DOHH2 (cell line): ENCODE results near the gene RAD51B.

Experiments
- H3F3A ChIP-seq: fragments of 200-600 bp; sonication (generic), shearing (Covaris generic); 2 replicates; pipeline ENCODE4 v1.6.0; 2016; ENCODE audit warnings: antibody characterized with exemption, mild to moderate bottlenecking; ENCODE audit not compliant: control insufficient read depth, insufficient read depth
- H3K27ac ChIP-seq: fragments of 200-600 bp; sonication (generic); 2 replicates; pipeline ENCODE4 v1.5.1; 2014; ENCODE audit warnings: low read depth, mild to moderate bottlenecking, low read length, moderate library complexity
- H3K27me3 ChIP-seq: fragments of 200-600 bp; sonication (generic); 2 replicates; pipeline ENCODE4 v1.6.1; 2014; ENCODE audit warnings: mild to moderate bottlenecking, low read length, mixed read lengths; ENCODE audit not compliant: control insufficient read depth
- H3K36me3 ChIP-seq: fragments of 200-600 bp; sonication (generic); 2 replicates; pipeline ENCODE4 v1.6.1; 2014; ENCODE audit warnings: mild to moderate bottlenecking, low read length, moderate library complexity, mixed read lengths; ENCODE audit not compliant: control insufficient read depth
- H3K4me1 ChIP-seq: fragments of 200-600 bp; sonication (generic); 2 replicates; pipeline ENCODE4 v1.6.1; 2014; ENCODE audit warnings: mild to moderate bottlenecking, low read length, mixed read lengths; ENCODE audit not compliant: control insufficient read depth
- H3K4me2 ChIP-seq: fragments of 200-600 bp; sonication (generic); 2 replicates; pipeline ENCODE4 v1.6.0; 2014; ENCODE audit warnings: mild to moderate bottlenecking, low read length, moderate library complexity
- H3K4me3 ChIP-seq: fragments of 200-600 bp; sonication (generic); 2 replicates; pipeline ENCODE4 v1.5.1; 2014; ENCODE audit warnings: mild to moderate bottlenecking, low read length, mixed read lengths
- H3K79me2 ChIP-seq: fragments of 200-600 bp; sonication (generic); 2 replicates; pipeline ENCODE4 v1.6.1; 2014; ENCODE audit warnings: mild to moderate bottlenecking, low read length, mixed read lengths; ENCODE audit not compliant: control insufficient read depth
- H3K9me2 ChIP-seq: fragments of 200-600 bp; sonication (generic); replicated peaks from 2 replicates; pipeline ENCODE4 v1.6.1; 2014; ENCODE audit warnings: mild to moderate bottlenecking, low read length, mixed read lengths; ENCODE audit not compliant: control insufficient read depth
- H3K9me3 ChIP-seq: fragments of 200-600 bp; sonication (generic); 2 replicates; pipeline ENCODE4 v1.6.1; 2014; ENCODE audit warnings: antibody characterized with exemption, low read length, mixed read lengths; ENCODE audit not compliant: control insufficient read depth, insufficient read depth
- H4K20me1 ChIP-seq: fragments of 200-600 bp; sonication (generic); 2 replicates; pipeline ENCODE4 v1.6.0; 2014; ENCODE audit warnings: low read depth, mild to moderate bottlenecking, antibody characterized with exemption, low read length, moderate library complexity; ENCODE audit not compliant: control insufficient read depth, insufficient read depth
- CTCF ChIP-seq: fragments of 200-600 bp; sonication (generic); IDR thresholded peaks from one replicate; pipeline ENCODE4 v1.5.1; 2014; ENCODE audit warnings: antibody characterized with exemption, mild to moderate bottlenecking, low read depth, low read length; ENCODE audit not compliant: poor library complexity, severe bottlenecking
- EZH2phosphoT487 ChIP-seq: fragments of 200-600 bp; sonication (generic); IDR thresholded peaks from 2 replicates; pipeline ENCODE4 v1.6.1; 2017; ENCODE audit warnings: borderline replicate concordance, mild to moderate bottlenecking, antibody characterized with exemption, low read length, moderate library complexity, mixed read lengths

Gene RAD51B

DNA sequence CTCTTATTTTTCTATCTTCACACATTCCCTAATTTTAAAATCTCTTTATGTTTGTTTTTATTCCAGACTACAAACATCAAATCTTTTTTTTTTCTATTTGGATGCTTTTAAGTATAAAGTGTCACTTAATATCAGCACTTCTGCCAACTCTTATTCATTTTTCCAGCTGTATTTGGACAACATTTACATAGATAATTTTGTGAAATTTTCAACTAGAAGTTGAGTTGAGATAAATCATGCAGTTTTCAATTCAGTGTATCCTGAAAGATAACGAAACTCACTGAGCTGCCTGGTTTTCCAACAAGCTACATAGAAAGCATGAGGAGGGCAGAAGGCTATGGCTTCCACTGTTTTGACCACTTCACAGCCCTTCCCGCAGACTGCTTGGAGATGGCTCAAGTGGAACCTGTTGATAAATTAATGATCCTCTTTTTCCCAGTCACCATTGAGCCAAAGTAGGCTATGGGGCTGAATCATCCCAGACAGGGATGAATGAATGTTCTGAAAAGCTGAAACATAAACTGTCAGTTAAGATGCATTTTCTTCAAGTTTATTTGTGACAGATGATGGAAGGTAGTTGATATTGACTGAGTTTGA lies 213.9 kb downstream of the RAD51B start:
- H3K36me3 ChIP-seq: no peaks in the 10 kb centered on the region
- H3K27ac ChIP-seq: no peak overlapping the region
- H4K20me1 ChIP-seq: no peaks in the 10 kb centered on the region
- no peaks in the 10 kb centered on the region for H3K4me1 ChIP-seq
- no peaks in the 10 kb centered on the region for H3K9me2 ChIP-seq
- no peaks in the 10 kb centered on the region for H3F3A ChIP-seq
- no peak for TF ChIP-seq EZH2phosphoT487
- TF ChIP-seq CTCF: no peak
- no peaks in the 10 kb centered on the region; the same call in 1 of the 2 replicates for H3K9me3 ChIP-seq
- no peak overlapping the region for H3K4me3 ChIP-seq
- no peak overlapping the region for H3K4me2 ChIP-seq
- H3K27me3 ChIP-seq: no peaks in the 10 kb centered on the region
- no peaks in the 10 kb centered on the region for H3K79me2 ChIP-seq

DNA sequence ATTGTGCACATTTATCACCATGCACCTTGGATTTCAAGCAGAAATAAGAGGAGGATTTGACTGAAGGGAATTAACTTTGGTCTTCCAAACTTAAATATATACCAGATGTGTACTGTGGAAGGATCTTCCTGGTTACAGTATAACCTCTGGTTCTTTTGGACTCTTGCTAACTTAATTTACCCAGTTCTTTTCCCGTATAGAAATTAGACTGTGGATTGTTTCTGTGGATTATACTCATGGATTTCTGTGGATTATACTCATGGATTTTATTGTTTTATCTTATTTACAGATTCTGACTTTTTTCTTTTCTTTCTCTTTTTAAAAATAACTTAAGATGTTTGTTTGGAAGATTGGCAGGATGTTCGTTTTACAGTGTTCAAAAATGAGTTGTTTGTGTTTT lies 215.3 kb downstream of the RAD51B start:
- no peak overlapping the region for H3K4me2 ChIP-seq
- no peaks in the 10 kb centered on the region for H3K79me2 ChIP-seq
- H3K9me3 ChIP-seq: no peaks in the 10 kb centered on the region; the same call in 1 of the 2 replicates
- no peaks in the 10 kb centered on the region for H3F3A ChIP-seq
- H3K4me3 ChIP-seq: no peak overlapping the region
- no peaks in the 10 kb centered on the region for H3K4me1 ChIP-seq
- no peak overlapping the region for H3K27ac ChIP-seq
- H3K9me2 ChIP-seq: no peaks in the 10 kb centered on the region
- TF ChIP-seq EZH2phosphoT487 (no peak), CTCF (no peak)
- H3K27me3 ChIP-seq: no peaks in the 10 kb centered on the region
- H3K36me3 ChIP-seq: no peaks in the 10 kb centered on the region
- no peaks in the 10 kb centered on the region for H4K20me1 ChIP-seq

DNA sequence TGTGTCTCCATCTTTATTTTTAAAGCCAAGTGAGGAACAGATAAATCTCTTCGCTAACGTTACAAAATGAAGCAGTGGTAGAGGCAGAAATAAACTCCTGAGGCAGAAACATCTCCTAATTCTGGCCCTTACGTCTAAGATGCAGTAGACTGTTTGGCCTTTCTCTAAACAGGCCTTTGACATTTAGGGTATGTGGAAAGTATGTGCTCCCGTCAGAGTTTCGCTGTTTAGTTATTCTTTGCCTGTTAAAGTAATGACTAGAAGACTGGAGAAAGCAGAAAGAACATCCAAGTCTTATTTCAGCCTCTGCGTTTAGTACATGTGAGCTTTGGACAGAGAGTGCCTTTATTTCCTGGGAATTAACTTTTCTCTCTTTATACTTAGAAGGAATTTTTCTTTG lies 216.6 kb downstream of the RAD51B start:
- H3K4me1 ChIP-seq: no peaks in the 10 kb centered on the region
- H3K4me3 ChIP-seq: no peak overlapping the region
- H3K9me3 ChIP-seq: no peaks in the 10 kb centered on the region
- H3K27ac ChIP-seq: no peak overlapping the region
- H4K20me1 ChIP-seq: no peaks in the 10 kb centered on the region
- no peak overlapping the region for H3K4me2 ChIP-seq
- no peaks in the 10 kb centered on the region for H3K9me2 ChIP-seq
- H3F3A ChIP-seq: no peaks in the 10 kb centered on the region
- H3K36me3 ChIP-seq: no peaks in the 10 kb centered on the region
- H3K27me3 ChIP-seq: no peaks in the 10 kb centered on the region
- TF ChIP-seq EZH2phosphoT487: no peak
- no peaks in the 10 kb centered on the region for H3K79me2 ChIP-seq

GRCh38 chr14:68039593-68039992 lies 220.0 kb downstream of the RAD51B start:
- Histone ChIP-seq H3K79me2 (no peaks in the 10 kb centered on the region), H3K36me3 (no peaks in the 10 kb centered on the region), H3F3A (no peaks in the 10 kb centered on the region), H3K9me2 (no peaks in the 10 kb centered on the region), H3K4me1 (no peaks in the 10 kb centered on the region), H3K9me3 (no peaks in the 10 kb centered on the region), H4K20me1 (no peaks in the 10 kb centered on the region), H3K27ac (no peak overlapping the region), H3K4me3 (no peak overlapping the region), H3K27me3 (no peaks in the 10 kb centered on the region), H3K4me2 (no peak overlapping the region)
- TF ChIP-seq CTCF: no peak
- TF ChIP-seq EZH2phosphoT487: no peak
